HTERT RPE-1 (cell line): ENCODE results near the gene GOLGA1.
"Not testable (repeated sequence)": the region's sequence is repeated elsewhere in the genome, so short reads cannot be mapped to it uniquely, and the experiment has no call there.

Experiments used
- in situ Hi-C: fragments of 300-500 bp; cut with MboI; formaldehyde crosslinking; loops from 4 replicates; pipeline ENCODE4 v1.14.3; 2020; ENCODE audit warnings: low sequenced_read_pairs

GOLGA1 gene

DNA sequence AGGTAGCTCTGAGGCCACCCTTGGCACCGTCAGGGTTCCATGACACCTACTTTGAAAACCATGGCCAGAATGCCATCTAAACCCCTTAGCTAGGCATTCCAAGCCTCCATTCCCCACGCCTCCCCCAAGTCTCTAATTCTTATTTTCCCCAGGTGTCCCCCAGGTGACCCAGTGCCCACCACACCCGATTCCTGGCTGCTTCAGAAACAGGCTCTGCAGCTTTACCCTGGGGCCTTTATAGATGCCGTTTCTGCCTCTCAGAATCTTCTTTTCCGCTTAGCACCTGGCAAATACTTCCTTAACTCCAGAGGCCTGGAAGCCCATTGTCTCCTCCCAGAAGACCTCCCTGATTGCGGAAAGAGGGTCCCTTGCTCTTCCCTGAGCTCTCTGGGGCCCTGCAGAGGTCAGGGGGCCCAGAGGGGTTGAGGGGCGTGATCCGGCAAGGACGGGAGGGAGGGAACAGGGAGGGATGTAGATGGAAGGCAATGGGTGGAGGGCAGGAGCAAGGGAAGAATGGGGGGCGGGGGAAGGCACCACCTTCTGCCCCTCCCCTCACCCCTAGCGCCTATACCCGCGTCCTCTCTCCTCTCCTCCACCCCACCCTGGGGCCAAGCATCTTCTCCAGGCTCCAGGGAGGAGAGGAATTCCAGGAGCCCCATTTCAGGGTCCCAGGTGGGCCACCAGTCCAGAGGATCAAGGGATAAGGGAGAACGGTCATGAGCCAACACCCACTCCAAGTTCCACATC is 99.6 kb downstream of the GOLGA1 start:
- in situ Hi-C loops, result no loop called here

GRCh38 chr9:124840300-124840833 is 100.5 kb downstream of the GOLGA1 start:
- in situ Hi-C loops, result no loop called here

DNA sequence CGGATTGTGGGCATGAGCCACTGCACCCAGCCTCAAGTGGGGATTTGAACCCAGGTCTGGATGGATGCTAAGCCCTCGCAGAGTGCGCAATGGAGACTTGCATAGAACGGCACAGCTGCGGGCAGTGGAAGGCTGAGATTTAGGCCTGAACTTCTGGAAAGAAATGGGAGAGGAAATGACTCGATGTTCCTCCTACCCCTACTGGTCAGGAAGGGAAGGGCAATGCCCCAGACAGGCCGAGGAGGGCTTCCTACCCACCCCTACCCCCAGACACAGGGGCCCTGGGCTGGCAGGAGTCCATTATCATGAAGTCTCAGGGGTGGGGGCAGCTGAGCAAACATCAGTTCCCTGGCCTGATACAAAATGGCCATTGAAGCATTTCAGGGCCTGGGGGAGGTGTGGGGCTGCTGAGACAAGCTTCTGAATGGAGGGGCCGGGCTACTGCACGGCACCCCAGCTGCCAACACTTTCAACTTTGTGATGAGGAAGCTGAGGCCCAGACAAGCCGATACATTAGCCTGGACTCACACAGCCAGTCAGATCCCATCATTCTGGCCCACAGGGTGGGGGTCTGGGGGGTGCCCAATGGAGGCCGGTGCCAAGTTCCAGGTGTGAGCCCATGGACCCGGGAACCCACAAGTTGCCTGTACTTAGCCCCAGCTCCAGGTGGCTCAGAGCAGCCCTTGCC is 101.1 kb downstream of the GOLGA1 start:
- in situ Hi-C loops, result no loop called here

- in situ Hi-C loops, result not testable (repeated sequence)
Measured at GRCh38 chr9:124838567-124839275, 102.2 kb downstream of the GOLGA1 start.

DNA sequence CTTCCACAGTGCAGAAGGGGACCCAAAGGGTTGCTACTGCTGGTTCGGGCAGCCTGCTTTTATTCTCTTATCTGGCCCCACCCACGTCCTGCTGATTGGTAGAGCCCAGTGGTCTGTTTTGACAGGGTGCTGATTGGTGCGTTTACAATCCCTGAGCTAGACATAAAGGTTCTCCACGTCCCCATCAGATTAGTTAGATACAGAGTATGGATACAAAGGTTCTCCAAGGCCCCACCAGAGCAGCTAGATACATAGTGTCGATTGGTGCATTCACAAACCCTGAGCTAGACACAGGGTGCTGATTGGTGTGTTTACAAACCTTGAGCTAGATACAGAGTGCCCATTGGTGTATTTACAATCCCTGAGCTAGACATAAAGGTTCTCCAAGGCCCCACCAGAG is 102.8 kb downstream of the GOLGA1 start:
- in situ Hi-C loops, result not testable (repeated sequence)

DNA sequence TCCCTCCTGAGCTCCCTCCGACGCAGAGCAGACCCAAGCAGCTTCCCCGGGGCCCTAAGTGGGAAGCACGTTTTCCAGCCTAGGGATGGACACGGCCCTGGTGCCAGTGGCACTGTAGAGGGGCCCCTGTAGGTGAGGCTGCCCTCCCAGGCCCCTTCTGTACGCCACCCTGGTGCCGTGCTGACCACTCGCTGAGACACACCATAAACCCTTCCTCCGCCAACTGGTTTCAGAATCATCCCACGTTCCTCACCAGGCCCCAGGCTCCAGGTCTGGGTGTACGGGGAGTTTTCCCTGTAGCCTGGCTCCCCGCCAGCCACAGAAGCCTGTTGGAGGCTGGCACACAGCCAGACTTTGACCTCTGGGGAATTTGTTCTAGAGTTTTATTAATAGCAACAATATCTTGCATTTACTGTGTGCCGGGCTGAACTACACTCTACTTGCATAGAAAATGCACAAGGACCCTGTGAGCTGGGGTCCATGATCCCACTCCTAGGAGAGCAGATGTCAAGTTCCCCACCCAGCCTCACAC is 105.8 kb downstream of the GOLGA1 start:
- in situ Hi-C loops, result no loop called here

DNA sequence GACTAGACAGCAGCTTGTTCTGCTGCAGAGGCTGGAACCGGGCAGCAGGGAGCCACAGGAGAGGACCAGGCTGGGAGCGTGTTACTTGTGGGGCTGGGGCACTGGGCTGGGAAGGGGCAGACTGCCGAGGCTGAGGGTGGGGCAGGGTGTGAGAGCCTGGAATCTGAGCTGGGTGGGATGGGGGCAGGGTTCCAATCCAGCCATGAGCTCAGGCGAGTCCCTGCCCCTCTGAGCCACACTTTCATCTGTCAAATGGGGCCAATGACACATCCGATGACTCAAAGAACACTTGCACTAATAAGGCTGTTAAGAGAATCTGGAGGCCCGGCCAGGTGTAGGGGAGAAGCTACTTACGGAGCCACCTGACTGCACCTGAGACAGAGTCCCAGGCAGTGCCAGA is 106.3 kb downstream of the GOLGA1 start:
- in situ Hi-C loops, result no loop called here

- in situ Hi-C loops, result no loop called here
Measured at GRCh38 chr9:124831642-124832364, 109.1 kb downstream of the GOLGA1 start.

GRCh38 chr9:124830593-124830992 is 110.3 kb downstream of the GOLGA1 start:
- in situ Hi-C loops, result no loop called here

- in situ Hi-C loops, result no loop called here
Measured at GRCh38 chr9:124829334-124829669, 111.6 kb downstream of the GOLGA1 start.

DNA sequence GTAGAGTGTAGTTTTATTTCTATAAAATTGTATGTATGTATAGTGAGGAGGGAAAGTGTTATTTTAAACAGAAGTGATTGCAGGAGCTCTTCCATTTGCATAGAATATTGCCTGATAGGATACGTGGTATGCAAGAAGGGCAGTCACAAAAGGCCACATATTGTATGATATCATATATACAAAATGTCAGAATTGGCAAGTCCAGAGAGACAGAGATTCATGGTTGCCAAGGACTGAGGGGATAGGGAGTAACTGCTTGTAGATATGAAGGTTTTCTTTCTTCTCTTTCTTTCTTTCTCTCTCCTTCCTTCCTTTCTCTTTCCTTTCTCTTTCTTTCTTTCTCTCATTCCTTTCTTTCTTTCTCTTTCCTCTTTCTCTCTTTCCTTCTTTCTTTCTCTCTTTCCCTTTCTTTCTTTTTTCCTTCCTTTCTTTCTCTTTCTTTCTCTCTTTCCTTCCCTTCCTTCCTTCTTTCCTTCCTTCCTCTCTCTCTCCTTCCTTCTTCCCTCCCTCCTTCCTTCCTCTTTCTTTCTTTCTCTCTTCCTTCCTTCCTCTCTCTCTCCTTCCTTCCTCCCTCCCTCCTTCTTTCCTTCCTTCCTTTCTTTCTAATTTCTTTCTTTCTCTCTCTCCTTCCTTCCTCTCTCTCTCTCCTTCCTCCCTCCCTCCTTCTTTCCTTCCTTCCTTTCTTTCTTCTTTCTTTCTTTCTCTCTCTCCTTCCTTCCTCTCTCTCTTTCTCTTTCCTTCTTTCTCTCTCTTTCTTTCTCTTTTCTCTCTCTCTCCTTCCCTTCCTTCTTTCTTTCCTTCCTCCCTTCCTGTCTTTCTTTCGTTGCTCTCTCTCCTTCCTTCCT is 112.2 kb downstream of the GOLGA1 start:
- in situ Hi-C loops, result no loop called here
